ENCODE data around the gene RNFT2. TPM values are rescaled to one million over a fixed set of nuclear protein-coding genes. Genes with fewer than 3 reads are reported as not detected.
"Not testable (repeated sequence)": the region's sequence is repeated elsewhere in the genome, so short reads cannot be mapped to it uniquely, and the experiment has no call there.

The RNFT2 gene
- total RNA-seq, 1 donor = 2.3 TPM

DNA sequence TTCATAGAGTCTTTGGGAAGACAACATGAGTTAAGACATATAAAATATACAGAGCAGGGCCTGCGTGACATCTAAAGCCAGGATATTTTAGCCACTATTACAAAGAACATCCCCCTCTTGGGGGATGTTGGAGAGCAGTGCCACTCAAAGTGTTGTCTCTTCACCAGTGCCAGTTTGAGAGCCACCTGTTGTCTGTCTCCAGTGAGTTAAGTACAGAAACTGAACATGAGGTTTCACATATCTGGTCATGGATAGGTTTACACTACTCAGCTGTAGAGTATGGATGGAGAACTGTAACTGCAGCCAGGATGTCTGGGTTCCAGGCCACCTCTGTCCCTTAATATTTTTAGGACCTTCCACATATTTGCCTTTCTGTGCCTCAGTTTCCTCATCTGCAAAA lies 39.1 kb downstream of the RNFT2 start:
- DNase-seq (ENCODE audit: low read depth) = no peak
- H3K4me3 ChIP-seq (ENCODE audit: low read depth, low read length) = no peak overlapping the region
- TF ChIP-seq, protein P1, sequence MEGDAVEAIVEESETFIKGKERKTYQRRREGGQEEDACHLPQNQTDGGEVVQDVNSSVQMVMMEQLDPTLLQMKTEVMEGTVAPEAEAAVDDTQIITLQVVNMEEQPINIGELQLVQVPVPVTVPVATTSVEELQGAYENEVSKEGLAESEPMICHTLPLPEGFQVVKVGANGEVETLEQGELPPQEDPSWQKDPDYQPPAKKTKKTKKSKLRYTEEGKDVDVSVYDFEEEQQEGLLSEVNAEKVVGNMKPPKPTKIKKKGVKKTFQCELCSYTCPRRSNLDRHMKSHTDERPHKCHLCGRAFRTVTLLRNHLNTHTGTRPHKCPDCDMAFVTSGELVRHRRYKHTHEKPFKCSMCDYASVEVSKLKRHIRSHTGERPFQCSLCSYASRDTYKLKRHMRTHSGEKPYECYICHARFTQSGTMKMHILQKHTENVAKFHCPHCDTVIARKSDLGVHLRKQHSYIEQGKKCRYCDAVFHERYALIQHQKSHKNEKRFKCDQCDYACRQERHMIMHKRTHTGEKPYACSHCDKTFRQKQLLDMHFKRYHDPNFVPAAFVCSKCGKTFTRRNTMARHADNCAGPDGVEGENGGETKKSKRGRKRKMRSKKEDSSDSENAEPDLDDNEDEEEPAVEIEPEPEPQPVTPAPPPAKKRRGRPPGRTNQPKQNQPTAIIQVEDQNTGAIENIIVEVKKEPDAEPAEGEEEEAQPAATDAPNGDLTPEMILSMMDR (IDR thresholded peaks at IDR 0.05; ENCODE audit: insufficient read depth, low read length) = no peak

DNA sequence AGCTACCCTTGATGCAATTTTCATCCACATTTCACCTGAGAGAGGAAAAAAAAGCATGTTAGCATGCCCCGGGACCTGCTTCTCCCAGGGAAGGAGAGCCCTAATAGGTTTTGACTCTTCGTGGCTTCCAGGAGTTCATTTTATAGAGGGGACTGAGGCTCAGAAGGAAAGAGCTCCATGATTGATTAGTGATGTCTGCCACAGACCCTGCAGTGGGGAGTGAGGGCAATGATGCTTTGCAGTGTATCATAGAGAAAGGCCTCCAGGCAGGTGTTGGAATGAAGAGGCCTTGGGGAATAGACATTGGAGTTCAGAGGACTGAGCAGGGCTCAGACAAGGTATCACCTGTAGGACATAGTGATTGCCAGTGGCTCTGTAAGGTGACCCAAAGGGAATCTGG lies 41.5 kb downstream of the RNFT2 start:
- no peak for DNase-seq (ENCODE audit: low read depth)
- TF ChIP-seq, protein P1 (IDR thresholded peaks at IDR 0.05; ENCODE audit: insufficient read depth, low read length) = no peak
- H3K4me3 ChIP-seq (ENCODE audit: low read depth, low read length) = no peak overlapping the region

DNA sequence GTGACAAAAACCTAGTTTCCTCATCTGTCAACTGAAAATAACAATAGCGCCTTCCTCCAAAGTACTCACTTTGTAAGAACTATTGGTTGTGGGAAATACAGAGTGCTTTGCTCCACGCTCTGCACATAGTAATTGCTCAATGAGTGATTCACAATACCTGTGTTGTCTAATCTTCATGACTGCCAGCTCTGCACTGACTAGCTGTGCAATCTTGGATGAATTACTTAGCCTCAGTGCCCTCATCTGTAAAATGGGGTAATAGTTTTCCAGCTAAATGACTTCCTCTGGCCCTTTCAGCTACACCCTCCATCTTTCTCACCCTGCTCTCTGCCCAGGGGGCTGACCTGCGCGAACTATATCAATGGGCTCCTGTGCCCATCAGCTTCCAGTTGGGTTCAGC lies 42.8 kb downstream of the RNFT2 start:
- H3K4me3 ChIP-seq (ENCODE audit: low read depth, low read length) = no peak overlapping the region
- DNase-seq (ENCODE audit: low read depth) = no peak
- TF ChIP-seq, protein P1 (IDR thresholded peaks at IDR 0.05; ENCODE audit: insufficient read depth, low read length) = no peak

DNA sequence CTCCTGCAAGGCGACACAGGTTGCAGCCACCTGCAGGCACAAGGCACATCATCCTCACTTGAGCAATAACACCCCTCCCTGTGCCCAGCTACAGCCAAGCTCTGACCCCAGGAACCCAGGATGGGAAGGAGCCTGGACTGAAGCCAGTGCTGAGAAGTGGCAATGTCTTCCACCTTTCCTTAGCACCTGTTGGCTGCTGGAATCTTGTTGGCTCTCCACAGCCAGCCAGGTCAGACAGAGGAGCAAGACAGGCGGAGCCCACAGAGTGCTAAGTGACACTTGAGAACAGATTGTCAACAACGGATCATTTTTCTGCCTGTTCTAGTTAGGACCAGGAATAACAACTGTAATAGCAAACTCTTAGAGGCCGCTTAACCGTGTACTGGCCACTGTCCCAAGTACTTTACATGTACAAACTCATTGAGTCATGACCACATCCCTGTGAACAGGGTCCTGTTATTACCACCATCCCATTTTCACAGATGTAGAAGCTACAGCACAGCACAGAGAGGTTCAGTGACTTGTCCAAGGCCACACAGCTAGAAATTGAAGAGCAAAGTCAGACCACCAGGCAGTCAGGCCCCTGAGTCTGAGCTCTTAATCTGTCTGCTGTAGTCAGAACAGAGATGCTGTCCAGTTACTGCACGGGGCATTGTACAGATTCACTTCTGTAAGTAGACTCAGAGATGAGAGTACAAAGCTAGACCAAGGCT lies 45.6 kb downstream of the RNFT2 start:
- DNase-seq (ENCODE audit: low read depth) = no peak
- no peak overlapping the region for H3K4me3 ChIP-seq (ENCODE audit: low read depth, low read length)
- TF ChIP-seq, protein P1 (IDR thresholded peaks at IDR 0.05; ENCODE audit: insufficient read depth, low read length) = no peak

DNA sequence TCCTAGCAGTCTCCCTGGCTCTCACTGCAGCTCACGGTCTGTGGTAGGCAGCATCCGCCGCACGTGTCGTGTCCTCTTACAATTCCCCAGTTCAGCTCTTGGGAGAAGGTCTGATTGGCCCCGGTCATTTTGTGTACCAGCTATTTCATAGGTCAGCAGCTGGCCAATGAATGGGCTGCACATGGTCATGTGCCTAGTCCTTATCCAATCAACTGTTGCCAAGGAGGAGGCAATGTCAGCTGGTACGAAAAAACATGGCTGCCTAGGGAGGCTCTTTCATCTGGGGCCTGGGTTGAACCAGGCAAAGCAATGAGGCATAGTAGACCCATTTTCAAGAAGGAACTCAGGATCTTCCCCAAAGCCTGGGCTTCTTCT lies 46.1 kb downstream of the RNFT2 start:
- DNase-seq (ENCODE audit: low read depth) = no peak
- TF ChIP-seq, protein P1 (IDR thresholded peaks at IDR 0.05; ENCODE audit: insufficient read depth, low read length) = no peak
- H3K4me3 ChIP-seq (ENCODE audit: low read depth, low read length) = no peak overlapping the region

DNA sequence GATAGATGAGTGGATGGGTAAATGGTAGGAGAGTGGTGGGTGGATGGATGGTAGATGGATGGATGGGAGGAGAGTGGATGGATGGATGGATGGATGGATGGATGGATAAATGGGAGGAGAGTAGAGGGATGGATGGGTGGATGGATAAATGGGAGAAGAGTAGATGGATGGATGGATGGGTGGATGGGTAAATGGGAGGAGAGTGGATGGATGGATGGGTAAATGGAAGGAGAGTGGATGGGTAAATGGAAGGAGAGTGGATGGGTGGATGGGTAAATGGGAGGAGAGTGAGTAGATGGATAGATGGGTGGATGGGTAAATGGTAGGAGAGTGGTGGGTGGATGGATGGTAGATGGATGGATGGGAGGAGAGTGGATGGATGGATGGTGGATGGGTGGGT lies 51.4 kb downstream of the RNFT2 start:
- DNase-seq (ENCODE audit: low read depth); H3K4me3 ChIP-seq (ENCODE audit: low read depth, low read length): not testable (repeated sequence)

DNA sequence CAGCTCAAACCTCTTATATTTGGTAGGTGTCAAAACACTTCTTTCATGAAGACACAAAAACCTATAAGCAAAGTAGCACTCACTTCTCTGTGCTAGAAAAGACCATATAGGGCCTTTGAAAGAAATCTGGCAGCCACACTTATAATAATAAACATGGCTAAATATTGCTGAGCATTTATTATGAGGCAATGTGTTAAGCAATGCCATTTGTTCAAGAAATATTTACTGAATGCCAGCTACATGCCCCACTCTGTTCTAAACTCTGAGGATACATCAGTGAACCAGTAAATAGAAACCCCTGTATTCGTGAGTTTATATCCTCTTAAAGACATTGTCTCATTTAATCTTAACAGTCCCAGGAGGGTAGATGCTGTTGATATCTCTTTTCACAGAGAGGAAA lies 52.0 kb downstream of the RNFT2 start:
- no peak overlapping the region for H3K4me3 ChIP-seq (ENCODE audit: low read depth, low read length)
- DNase-seq (ENCODE audit: low read depth) = no peak
- TF ChIP-seq, protein P1 (IDR thresholded peaks at IDR 0.05; ENCODE audit: insufficient read depth, low read length) = no peak
